ENCODE measurements around the gene FGF12.

GRCh38 chr3:192772240-192772894 is 45.0 kb upstream of the FGF12 start:
- TF ChIP-seq LEF1 (IDR thresholded peaks at IDR 0.05; ENCODE audit: borderline replicate concordance) (no peak), FOXM1 (IDR thresholded peaks at IDR 0.05; ENCODE audit: borderline replicate concordance) (no peak), TARDBP (IDR thresholded peaks at IDR 0.05) (no peak), ARNT (IDR thresholded peaks at IDR 0.05) (no peak), SP1 (IDR thresholded peaks at IDR 0.05) (no peak), FOXA1 (IDR thresholded peaks at IDR 0.05) (no peak), FOXK2 (IDR thresholded peaks at IDR 0.05) (no peak), NFRKB (IDR thresholded peaks at IDR 0.05) (no peak), ZNF384 (IDR thresholded peaks at IDR 0.05) (no peak), HDGF (IDR thresholded peaks at IDR 0.05; ENCODE audit: borderline replicate concordance) (no peak), BHLHE40 (IDR thresholded peaks at IDR 0.05; ENCODE audit: borderline replicate concordance) (no peak), ELF4 (IDR thresholded peaks at IDR 0.05) (no peak), CTBP1 (IDR thresholded peaks at IDR 0.05; ENCODE audit: borderline replicate concordance) (no peak)
